T-helper 17 cell (primary cell): ENCODE measurements around the gene CAMKMT. TPM values are rescaled to one million over a fixed set of nuclear protein-coding genes. Genes with fewer than 3 reads are reported as not detected.

ENCODE experiments used
- ATAC-seq: fragments of 150-1000 bp; cut with Tn5 transposase; 2 replicates; pipeline ENCODE4 v1.10.0; 2021; ENCODE audit warnings: mild to moderate bottlenecking, moderate library complexity
- DNase-seq, 3 donors: peaks; one replicate each; pipeline versions ENCODE4 v3.0.0 to v3.0.0-alpha.2; 2020 to 2021
- H3K9me3 ChIP-seq: one replicate; pipeline ENCODE4 v1.7.0; 2013; ENCODE audit warnings: low read length, mild to moderate bottlenecking; ENCODE audit not compliant: control insufficient read depth, poor library complexity, severe bottlenecking
- H3K27ac Mint-ChIP-seq: one replicate; pipeline ENCODE4 v1.8.0; 2022; ENCODE audit warnings: mild to moderate bottlenecking, moderate library complexity, mixed read lengths
- H3K27me3 Mint-ChIP-seq: one replicate; pipeline ENCODE4 v1.8.0; 2022; ENCODE audit warnings: mixed read lengths
- H3K36me3 Mint-ChIP-seq: one replicate; pipeline ENCODE4 v1.8.0; 2022; ENCODE audit warnings: low read depth, mixed read lengths
- H3K4me1 Mint-ChIP-seq: one replicate; pipeline ENCODE4 v1.8.0; 2022; ENCODE audit warnings: mild to moderate bottlenecking, mixed read lengths
- H3K4me3 Mint-ChIP-seq: one replicate; pipeline ENCODE4 v1.8.0; 2022; ENCODE audit warnings: mild to moderate bottlenecking, moderate library complexity, mixed read lengths
- total RNA-seq, 4 donors: library from RNA in 2 of 4; stranded (reverse) in 2 of 4; gene quantifications; one replicate each; pipeline ENCODE4 v1.2.3 and lab custom pipeline; 2022 to 2026

The CAMKMT gene
- total RNA-seq, 2 donors from 2014 or later, result 14.8 to 19.8 TPM

- Mint-ChIP-seq H3K4me3 (no peak overlapping the region), H3K27ac (no peak overlapping the region), H3K36me3 (no peaks in the 10 kb centered on the region), H3K4me1 (no peaks in the 10 kb centered on the region), H3K27me3 (no peaks in the 10 kb centered on the region)
- no peak for DNase-seq
- no peaks in the 10 kb centered on the region for H3K9me3 ChIP-seq
- ATAC-seq, result no peak
These were observed 378.9 kb downstream of the CAMKMT start for GRCh38 chr2:44740678-44741077.

- Mint-ChIP-seq H3K27ac (no peak overlapping the region), H3K4me1 (no peaks in the 10 kb centered on the region), H3K4me3 (no peak overlapping the region), H3K27me3 (no peaks in the 10 kb centered on the region), H3K36me3 (no peaks in the 10 kb centered on the region)
- DNase-seq (no peak), ATAC-seq (no peak)
- H3K9me3 ChIP-seq, result no peaks in the 10 kb centered on the region
These were observed 379.8 kb downstream of the CAMKMT start for GRCh38 chr2:44741507-44741906.

GRCh38 chr2:44742057-44742456 is 380.3 kb downstream of the CAMKMT start:
- H3K4me1 Mint-ChIP-seq, result no peaks in the 10 kb centered on the region
- H3K27ac Mint-ChIP-seq, result no peak overlapping the region
- no peak for ATAC-seq
- no peak for DNase-seq
- no peaks in the 10 kb centered on the region for H3K36me3 Mint-ChIP-seq
- no peaks in the 10 kb centered on the region for H3K27me3 Mint-ChIP-seq
- no peaks in the 10 kb centered on the region for H3K9me3 ChIP-seq
- H3K4me3 Mint-ChIP-seq, result no peak overlapping the region

- Mint-ChIP-seq H3K4me1 (no peaks in the 10 kb centered on the region), H3K36me3 (no peaks in the 10 kb centered on the region), H3K4me3 (no peak overlapping the region), H3K27ac (no peak overlapping the region), H3K27me3 (no peaks in the 10 kb centered on the region)
- no peak for ATAC-seq
- no peak for DNase-seq
- no peaks in the 10 kb centered on the region for H3K9me3 ChIP-seq
These were observed 381.7 kb downstream of the CAMKMT start for GRCh38 chr2:44743473-44743872.

- no peaks in the 10 kb centered on the region for H3K4me1 Mint-ChIP-seq
- DNase-seq (no peak), ATAC-seq (no peak)
- no peak overlapping the region for H3K4me3 Mint-ChIP-seq
- no peaks in the 10 kb centered on the region for H3K27me3 Mint-ChIP-seq
- no peaks in the 10 kb centered on the region for H3K9me3 ChIP-seq
- H3K27ac Mint-ChIP-seq, result no peak overlapping the region
- H3K36me3 Mint-ChIP-seq, result peaks cover 3% of the 10 kb centered on the region
These were observed 383.5 kb downstream of the CAMKMT start for GRCh38 chr2:44744961-44745892.

GRCh38 chr2:44745922-44746766 is 384.4 kb downstream of the CAMKMT start:
- no peak for DNase-seq

GRCh38 chr2:44746856-44747615 is 385.3 kb downstream of the CAMKMT start:
- H3K9me3 ChIP-seq, result no peaks in the 10 kb centered on the region
- Mint-ChIP-seq H3K4me3 (no peak overlapping the region), H3K36me3 (peaks cover 7% of the 10 kb centered on the region), H3K27ac (no peak overlapping the region), H3K27me3 (no peaks in the 10 kb centered on the region), H3K4me1 (peaks cover 3% of the 10 kb centered on the region)
- ATAC-seq (no peak), DNase-seq (no peak)

More at GRCh38 chr2:44745922-44746766, 384.4 kb downstream of the CAMKMT start:
- H3K9me3 ChIP-seq, result no peaks in the 10 kb centered on the region
- Mint-ChIP-seq H3K27ac (no peak overlapping the region), H3K4me3 (peak overlapping the region; percentile 49), H3K27me3 (no peaks in the 10 kb centered on the region), H3K4me1 (no peaks in the 10 kb centered on the region), H3K36me3 (peaks cover 3% of the 10 kb centered on the region)
- ATAC-seq, result no peak

GRCh38 chr2:44747794-44748193 is 386.0 kb downstream of the CAMKMT start:
- no peak overlapping the region for H3K4me3 Mint-ChIP-seq
- DNase-seq (no peak), ATAC-seq (no peak)
- no peak overlapping the region for H3K27ac Mint-ChIP-seq
- no peaks in the 10 kb centered on the region for H3K27me3 Mint-ChIP-seq
- H3K9me3 ChIP-seq, result no peaks in the 10 kb centered on the region
- peaks cover 7% of the 10 kb centered on the region for H3K36me3 Mint-ChIP-seq
- H3K4me1 Mint-ChIP-seq, result peaks cover 3% of the 10 kb centered on the region

- no peaks in the 10 kb centered on the region for H3K27me3 Mint-ChIP-seq
- H3K4me1 Mint-ChIP-seq, result peaks cover 3% of the 10 kb centered on the region
- no peak for ATAC-seq
- H3K36me3 Mint-ChIP-seq, result peaks cover 7% of the 10 kb centered on the region
- no peak overlapping the region for H3K4me3 Mint-ChIP-seq
- H3K9me3 ChIP-seq, result no peaks in the 10 kb centered on the region
- no peak for DNase-seq
- no peak overlapping the region for H3K27ac Mint-ChIP-seq
These were observed 390.2 kb downstream of the CAMKMT start for GRCh38 chr2:44751754-44752479.

GRCh38 chr2:44752761-44753160 is 391.0 kb downstream of the CAMKMT start:
- peaks cover 3% of the 10 kb centered on the region for H3K4me1 Mint-ChIP-seq
- H3K4me3 Mint-ChIP-seq, result no peak overlapping the region
- no peak overlapping the region for H3K27ac Mint-ChIP-seq
- ATAC-seq (no peak), DNase-seq (no peak)
- H3K36me3 Mint-ChIP-seq, result peaks cover 7% of the 10 kb centered on the region
- H3K9me3 ChIP-seq, result no peaks in the 10 kb centered on the region
- no peaks in the 10 kb centered on the region for H3K27me3 Mint-ChIP-seq

- H3K9me3 ChIP-seq, result no peaks in the 10 kb centered on the region
- Mint-ChIP-seq H3K27ac (no peak overlapping the region), H3K4me1 (peaks cover 3% of the 10 kb centered on the region), H3K36me3 (peaks cover 7% of the 10 kb centered on the region), H3K27me3 (no peaks in the 10 kb centered on the region), H3K4me3 (no peak overlapping the region)
- ATAC-seq (no peak), DNase-seq (no peak)
These were observed 392.0 kb downstream of the CAMKMT start for GRCh38 chr2:44753552-44754285.

GRCh38 chr2:44758591-44758990 is 396.8 kb downstream of the CAMKMT start:
- Mint-ChIP-seq H3K36me3 (no peaks in the 10 kb centered on the region), H3K27me3 (no peaks in the 10 kb centered on the region), H3K4me1 (no peaks in the 10 kb centered on the region), H3K27ac (no peak overlapping the region), H3K4me3 (no peak overlapping the region)
- DNase-seq (no peak), ATAC-seq (no peak)
- no peaks in the 10 kb centered on the region for H3K9me3 ChIP-seq
